Fibroblast of the aortic adventitia (primary cell): ENCODE measurements around the gene CAMK2B. TPM values are rescaled to one million over a fixed set of nuclear protein-coding genes. Genes with fewer than 3 reads are reported as not detected.
"Not testable (repeated sequence)": the region's sequence is repeated elsewhere in the genome, so short reads cannot be mapped to it uniquely, and the experiment has no call there.

Experiments used
- DNase-seq: peaks from one replicate; pipeline ENCODE4 v3.0.0-alpha.2; 2010; ENCODE audit warnings: low read depth
- H3K4me3 ChIP-seq: 2 replicates; pipeline ENCODE4 v1.5.1; 2011; ENCODE audit warnings: low read depth, mild to moderate bottlenecking, control low read depth, low read length, moderate library complexity
- total RNA-seq: library from RNA; depleted of rRNA; stranded (reverse); fragments of >200 nt; gene quantifications from 2 replicates; pipeline ENCODE4 v1.2.3, GENCODE V29; 2012; ENCODE audit warnings: low replicate concordance
- TF ChIP-seq, protein P1 (sequence below): IDR thresholded peaks from 2 replicates; pipeline ENCODE4 v1.5.1; 2011; ENCODE audit warnings: mild to moderate bottlenecking, low read length, control low read depth, inconsistent platforms; ENCODE audit not compliant: insufficient read depth

CAMK2B gene
- total RNA-seq, 1 donor: 6.4 TPM

DNA sequence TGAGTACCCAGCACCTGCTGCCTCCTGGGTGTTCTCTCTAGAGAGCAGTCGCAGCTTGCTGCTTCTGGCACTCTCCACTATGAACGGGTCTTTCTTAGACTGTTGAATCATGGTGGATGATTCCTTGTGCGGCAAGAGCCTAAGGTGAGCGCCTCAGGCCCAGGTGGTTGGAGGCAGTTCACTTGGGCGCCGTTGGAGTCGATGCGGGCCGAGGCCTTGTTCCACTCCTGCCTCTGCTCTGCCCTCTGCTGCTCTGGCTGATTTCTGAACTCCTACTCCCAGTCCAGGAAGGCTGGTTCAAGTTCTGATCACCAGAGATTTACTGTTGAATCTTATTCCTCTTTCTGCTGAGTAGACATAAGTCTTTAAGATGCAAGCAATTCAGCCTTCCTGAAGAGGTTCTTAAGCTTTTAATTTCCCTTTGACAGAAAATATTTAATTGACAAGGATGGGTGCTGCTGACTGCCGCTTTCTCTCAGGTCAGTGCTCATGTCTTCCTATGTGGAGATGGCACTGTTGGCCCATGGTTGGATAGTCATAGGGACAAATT is 114.2 kb downstream of the CAMK2B start:
- H3K4me3 ChIP-seq: no peak overlapping the region
- no peak for DNase-seq
- TF ChIP-seq, protein P1, sequence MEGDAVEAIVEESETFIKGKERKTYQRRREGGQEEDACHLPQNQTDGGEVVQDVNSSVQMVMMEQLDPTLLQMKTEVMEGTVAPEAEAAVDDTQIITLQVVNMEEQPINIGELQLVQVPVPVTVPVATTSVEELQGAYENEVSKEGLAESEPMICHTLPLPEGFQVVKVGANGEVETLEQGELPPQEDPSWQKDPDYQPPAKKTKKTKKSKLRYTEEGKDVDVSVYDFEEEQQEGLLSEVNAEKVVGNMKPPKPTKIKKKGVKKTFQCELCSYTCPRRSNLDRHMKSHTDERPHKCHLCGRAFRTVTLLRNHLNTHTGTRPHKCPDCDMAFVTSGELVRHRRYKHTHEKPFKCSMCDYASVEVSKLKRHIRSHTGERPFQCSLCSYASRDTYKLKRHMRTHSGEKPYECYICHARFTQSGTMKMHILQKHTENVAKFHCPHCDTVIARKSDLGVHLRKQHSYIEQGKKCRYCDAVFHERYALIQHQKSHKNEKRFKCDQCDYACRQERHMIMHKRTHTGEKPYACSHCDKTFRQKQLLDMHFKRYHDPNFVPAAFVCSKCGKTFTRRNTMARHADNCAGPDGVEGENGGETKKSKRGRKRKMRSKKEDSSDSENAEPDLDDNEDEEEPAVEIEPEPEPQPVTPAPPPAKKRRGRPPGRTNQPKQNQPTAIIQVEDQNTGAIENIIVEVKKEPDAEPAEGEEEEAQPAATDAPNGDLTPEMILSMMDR: no peak

DNA sequence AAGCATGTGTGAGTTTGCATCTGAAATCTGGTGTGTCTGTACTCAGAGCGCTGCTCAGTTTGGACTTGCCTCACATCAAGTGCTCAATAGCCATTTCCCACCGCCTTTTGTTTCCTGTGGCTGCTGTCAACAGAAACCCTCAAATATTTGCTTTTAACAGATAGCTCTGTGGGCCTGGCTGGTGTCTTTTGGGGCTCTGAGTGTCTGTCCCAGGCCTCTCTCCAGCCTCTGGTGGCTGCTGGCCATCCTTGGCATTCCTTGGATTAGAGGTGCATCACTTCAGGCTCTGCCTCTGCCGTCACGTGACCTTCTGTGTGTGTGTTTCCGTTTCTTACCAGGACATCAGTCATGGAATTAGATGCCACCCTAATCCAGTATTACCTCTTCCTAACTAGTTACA is 115.3 kb downstream of the CAMK2B start:
- no peak overlapping the region for H3K4me3 ChIP-seq
- TF ChIP-seq, protein P1: no peak
- no peak for DNase-seq

DNA sequence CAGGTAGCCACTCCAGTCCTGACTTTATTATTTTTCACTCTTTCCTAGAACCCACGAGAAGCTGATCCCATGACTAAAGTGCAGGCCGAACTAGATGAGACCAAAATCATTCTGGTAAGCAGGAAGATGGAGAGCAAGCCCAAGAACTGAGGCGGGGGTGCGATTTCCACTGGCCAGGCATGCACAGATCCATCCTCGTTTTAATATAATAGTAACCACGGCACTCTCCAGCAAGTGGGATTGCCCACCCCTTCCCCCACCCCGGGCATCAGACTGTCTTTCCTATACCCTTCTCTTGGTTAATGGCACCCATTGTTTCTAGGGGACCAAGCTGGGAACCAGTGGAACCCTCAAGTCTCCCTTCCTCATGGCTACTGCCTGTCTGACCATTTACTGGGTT is 117.3 kb downstream of the CAMK2B start:
- DNase-seq: no peak
- TF ChIP-seq, protein P1: no peak
- H3K4me3 ChIP-seq: no peak overlapping the region

DNA sequence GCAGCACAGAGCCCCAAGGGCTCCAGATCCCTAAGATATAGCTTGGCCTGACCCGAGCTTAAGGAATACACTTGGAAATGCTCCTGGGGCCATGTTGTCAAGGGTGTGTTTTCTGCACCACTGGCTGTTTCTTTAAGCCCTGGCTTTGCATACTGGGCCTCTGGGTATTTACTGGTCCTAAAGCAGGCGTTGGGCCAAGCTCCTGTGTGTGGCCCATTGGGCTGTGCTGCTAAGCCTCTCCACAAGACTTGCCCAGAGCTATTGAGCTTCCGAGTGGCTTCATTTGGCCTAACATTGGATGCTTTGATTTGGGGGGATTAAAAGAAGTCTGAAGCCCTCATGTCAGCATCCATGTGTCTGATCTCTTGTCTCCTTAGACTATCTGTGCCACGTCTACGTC is 119.4 kb downstream of the CAMK2B start:
- no peak overlapping the region for H3K4me3 ChIP-seq
- no peak for DNase-seq
- TF ChIP-seq, protein P1: no peak

DNA sequence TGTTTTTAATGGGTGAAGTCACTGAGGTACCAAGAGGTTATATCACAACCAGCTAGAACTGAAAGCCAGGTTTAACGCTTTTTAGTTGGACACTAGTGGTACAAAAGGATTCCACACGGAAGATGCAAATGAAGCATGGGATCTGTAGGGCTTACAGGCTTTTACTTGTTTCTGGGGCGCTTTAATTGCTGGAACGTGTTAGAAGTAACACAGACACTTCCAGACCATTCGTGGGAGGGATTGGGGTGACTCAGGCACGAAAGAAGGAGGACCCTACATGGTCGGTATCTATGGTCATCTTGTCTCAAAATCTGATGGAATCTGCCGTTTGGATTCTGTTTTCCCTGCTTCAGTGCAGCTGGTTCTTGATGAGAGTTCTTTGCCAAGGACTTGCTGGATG is 123.6 kb downstream of the CAMK2B start:
- H3K4me3 ChIP-seq: peak overlapping the region; percentile 99
- peak; percentile 8 for DNase-seq
- TF ChIP-seq, protein P1: no peak

DNA sequence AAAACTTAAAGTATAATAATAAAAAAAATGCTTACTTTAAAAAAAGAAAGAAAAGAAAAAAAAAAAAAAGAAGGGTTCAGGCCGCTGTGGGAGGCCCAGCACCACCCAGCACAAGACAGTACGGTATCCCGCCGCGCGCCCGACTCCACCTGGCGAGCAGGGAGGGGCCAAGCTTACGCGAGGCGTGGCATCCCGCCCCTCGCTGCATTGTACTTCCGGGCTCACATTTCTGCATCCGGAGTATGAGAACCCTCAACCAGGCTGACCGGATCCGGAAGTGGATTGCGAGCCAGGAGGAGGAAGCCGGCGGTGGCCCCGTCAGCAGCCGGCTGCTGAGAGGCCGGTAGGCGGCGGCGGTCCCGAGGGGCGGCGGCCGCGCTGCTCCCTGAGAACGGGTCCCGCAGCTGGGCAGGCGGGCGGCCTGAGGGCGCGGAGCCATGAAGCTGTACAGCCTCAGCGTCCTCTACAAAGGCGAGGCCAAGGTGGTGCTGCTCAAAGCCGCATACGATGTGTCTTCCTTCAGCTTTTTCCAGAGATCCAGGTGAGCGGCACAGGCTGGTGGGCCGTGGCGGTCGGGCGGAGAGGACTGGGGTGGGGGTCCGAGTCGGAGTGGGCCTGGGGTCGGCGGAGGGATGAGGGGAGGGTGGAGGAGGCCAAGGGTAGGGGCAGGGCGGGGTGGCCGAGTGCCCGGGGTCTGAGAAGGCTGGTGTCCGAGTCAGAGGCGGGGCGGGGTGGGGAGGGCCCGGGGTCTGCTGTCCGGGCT is 124.5 kb downstream of the CAMK2B start, which contains the start of gene YKT6:
Gene YKT6, plus strand, starts transcription at position 280 of the 763 bp plus-strand sequence. Its CDS starts 158 bp downstream, at position 438.
- peak; percentile 91 for DNase-seq
- TF ChIP-seq, protein P1: peak; percentile 48
- peak within 1 kb of the TSS; percentile 99 for H3K4me3 ChIP-seq

DNA sequence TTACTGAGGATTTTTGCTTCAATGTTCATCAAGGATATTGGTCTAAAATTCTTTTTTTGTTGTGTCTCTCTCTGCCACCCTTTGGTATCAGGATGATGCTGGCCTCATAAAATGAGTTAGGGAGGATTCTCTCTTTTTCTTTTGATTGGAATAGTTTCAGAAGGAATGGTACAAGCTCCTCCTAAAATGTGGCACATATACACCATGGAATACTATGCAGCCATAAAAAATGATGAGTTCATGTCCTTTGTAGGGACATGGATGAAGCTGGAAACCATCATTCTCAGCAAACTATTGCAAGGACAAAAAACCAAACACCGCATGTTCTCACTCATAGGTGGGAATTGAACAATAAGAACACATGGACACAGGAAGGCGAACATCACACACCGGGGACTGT is 125.2 kb downstream of the CAMK2B start:
- H3K4me3 ChIP-seq, DNase-seq: not testable (repeated sequence)
